Thoracic aorta (tissue), 2 donors: Measurements from ENCODE around the gene C19orf81. TPM values are rescaled to one million over a fixed set of nuclear protein-coding genes. Genes with fewer than 3 reads are reported as not detected.

ENCODE experiments used
- ATAC-seq: fragments of 150-250 bp; one replicate; pipeline ENCODE4 v1.8.0; 2017; ENCODE audit warnings: low read depth; ENCODE audit not compliant: insufficient number of reproducible peaks, low FRiP score
- DNase-seq: peaks from one replicate; pipeline ENCODE4 v3.0.0-alpha.2; 2020; ENCODE audit warnings: low spot score
- H3K27ac ChIP-seq, 2 donors: fragments of 200-600 bp; sonication (generic); 1 replicate in 1 of 2; 2 replicates in 1 of 2; pipeline ENCODE4 v1.5.1; 2016; ENCODE audit warnings: mild to moderate bottlenecking in 2 of 2, moderate library complexity in 2 of 2
- H3K27me3 ChIP-seq: fragments of 200-600 bp; sonication (generic); replicated peaks from 2 replicates; pipeline ENCODE4 v1.6.0; 2016; ENCODE audit warnings: mild to moderate bottlenecking; ENCODE audit not compliant: insufficient read depth
- H3K36me3 ChIP-seq: fragments of 200-600 bp; sonication (generic); one replicate; pipeline ENCODE4 v1.5.1; 2016
- H3K4me1 ChIP-seq, 2 donors: fragments of 200-600 bp; sonication (generic); 1 replicate in 1 of 2; 2 replicates in 1 of 2; pipeline versions ENCODE4 v1.5.1 to v1.6.0; 2016; ENCODE audit warnings: low read depth in 2 of 2, mild to moderate bottlenecking in 1 of 2; ENCODE audit not compliant: control insufficient read depth in 1 of 2
- H3K4me3 ChIP-seq: fragments of 200-600 bp; sonication (generic); 2 replicates; pipeline ENCODE4 v1.5.1; 2016; ENCODE audit warnings: mild to moderate bottlenecking
- H3K9me3 ChIP-seq: fragments of 200-600 bp; sonication (generic); 2 replicates; pipeline ENCODE4 v1.5.1; 2016
- total RNA-seq, 2 donors: library from RNA; depleted of rRNA; stranded (reverse); fragments of >200 nt; gene quantifications; one replicate each; pipeline versions ENCODE4 v1.1.0 to v1.2.3, GENCODE V29; 2016
- TF ChIP-seq, protein P1 (sequence below): fragments of 200-600 bp; sonication (generic); IDR thresholded peaks from one replicate; pipeline ENCODE4 v1.5.1; 2019; ENCODE audit warnings: antibody characterized with exemption

C19orf81 gene
- total RNA-seq, 2 donors from 2014 or later = not detected

DNA sequence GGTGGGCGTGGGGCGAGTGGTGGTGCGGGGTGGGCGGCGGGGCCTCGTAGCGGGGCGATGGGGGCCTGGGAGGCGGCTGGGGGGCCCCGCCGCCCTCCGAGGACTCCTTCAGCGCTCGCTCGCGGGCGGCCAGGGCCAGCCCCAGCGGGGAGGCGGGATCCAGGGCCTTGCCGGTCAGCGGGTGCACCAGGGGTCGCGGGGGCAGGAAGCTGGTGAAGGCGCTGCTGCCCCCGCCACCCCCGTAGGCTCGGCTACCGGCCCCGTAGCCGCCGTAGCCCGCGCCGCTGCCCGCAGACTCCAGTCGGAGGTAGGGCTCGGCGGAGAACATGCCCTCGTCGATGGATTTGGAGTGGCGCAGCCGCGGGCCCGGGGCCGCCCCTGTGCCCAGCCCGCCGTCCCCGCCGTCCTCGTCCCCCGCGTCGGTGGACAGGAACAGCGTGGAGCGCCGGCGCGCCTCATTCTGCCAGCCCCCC, 18.6 kb downstream of the C19orf81 start:
- Histone ChIP-seq H3K27me3 (peaks cover 6% of the 10 kb centered on the region), H3K27ac (no peak overlapping the region), H3K4me1 (peaks cover 0 to 8% of the 10 kb centered on the region in 2 donors), H3K4me3 (no peak overlapping the region), H3K36me3 (no peaks in the 10 kb centered on the region), H3K9me3 (no peaks in the 10 kb centered on the region)
- TF ChIP-seq, protein P1, sequence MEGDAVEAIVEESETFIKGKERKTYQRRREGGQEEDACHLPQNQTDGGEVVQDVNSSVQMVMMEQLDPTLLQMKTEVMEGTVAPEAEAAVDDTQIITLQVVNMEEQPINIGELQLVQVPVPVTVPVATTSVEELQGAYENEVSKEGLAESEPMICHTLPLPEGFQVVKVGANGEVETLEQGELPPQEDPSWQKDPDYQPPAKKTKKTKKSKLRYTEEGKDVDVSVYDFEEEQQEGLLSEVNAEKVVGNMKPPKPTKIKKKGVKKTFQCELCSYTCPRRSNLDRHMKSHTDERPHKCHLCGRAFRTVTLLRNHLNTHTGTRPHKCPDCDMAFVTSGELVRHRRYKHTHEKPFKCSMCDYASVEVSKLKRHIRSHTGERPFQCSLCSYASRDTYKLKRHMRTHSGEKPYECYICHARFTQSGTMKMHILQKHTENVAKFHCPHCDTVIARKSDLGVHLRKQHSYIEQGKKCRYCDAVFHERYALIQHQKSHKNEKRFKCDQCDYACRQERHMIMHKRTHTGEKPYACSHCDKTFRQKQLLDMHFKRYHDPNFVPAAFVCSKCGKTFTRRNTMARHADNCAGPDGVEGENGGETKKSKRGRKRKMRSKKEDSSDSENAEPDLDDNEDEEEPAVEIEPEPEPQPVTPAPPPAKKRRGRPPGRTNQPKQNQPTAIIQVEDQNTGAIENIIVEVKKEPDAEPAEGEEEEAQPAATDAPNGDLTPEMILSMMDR = no peak
- ATAC-seq = no peak
- DNase-seq = no peak

DNA sequence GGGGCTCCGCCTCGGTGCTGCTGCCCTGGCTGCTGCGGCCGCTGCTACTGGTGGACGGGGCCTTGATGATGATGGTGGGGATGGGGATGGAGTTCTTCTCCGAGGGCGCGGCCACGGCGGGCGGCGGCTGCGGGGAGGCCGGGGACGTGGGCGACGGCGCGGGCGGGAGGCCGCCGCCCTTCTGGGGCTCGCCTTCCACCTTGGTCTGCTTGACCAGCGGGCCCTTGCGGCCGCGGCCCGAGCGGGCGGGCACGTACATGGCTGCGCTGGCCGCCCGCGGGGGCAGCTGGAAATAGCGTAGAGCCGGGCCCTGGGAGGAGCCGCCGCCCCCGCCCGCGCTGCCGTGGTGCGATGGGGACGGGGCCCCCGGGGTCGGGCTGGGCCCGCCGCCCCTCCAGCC, 19.2 kb downstream of the C19orf81 start:
- H3K27me3 ChIP-seq = peaks cover 6% of the 10 kb centered on the region
- peaks cover 0 to 8% of the 10 kb centered on the region in 2 donors for H3K4me1 ChIP-seq
- TF ChIP-seq, protein P1 = no peak
- DNase-seq (no peak), ATAC-seq (no peak)
- H3K9me3 ChIP-seq = no peaks in the 10 kb centered on the region
- no peak overlapping the region for H3K4me3 ChIP-seq
- no peak overlapping the region for H3K27ac ChIP-seq
- no peaks in the 10 kb centered on the region for H3K36me3 ChIP-seq

DNA sequence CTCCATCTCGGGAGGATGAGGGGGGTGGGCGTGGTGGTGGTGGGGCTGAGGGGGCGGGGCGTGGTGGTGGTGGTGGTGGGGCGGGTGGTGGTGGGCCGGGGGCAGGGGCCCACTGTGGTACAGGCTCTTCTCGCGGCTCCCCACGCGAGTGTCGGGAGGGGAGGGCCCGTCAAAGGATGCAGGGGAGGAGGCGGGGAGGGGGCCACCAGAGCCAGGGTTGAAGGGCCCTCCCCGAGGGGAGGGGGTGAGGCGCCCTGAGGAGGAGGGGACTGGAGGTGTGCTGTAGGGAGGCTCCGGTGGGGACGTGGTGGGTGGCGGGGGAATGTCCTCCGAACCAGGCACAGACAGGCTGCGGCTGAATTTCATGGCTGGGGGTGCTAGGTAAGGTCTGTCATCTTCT, 19.6 kb downstream of the C19orf81 start:
- H3K36me3 ChIP-seq = no peaks in the 10 kb centered on the region
- no peak for ATAC-seq
- TF ChIP-seq, protein P1 = no peak
- no peaks in the 10 kb centered on the region for H3K9me3 ChIP-seq
- H3K27ac ChIP-seq = no peak overlapping the region
- no peak overlapping the region for H3K4me3 ChIP-seq
- no peak for DNase-seq
- H3K4me1 ChIP-seq = peaks cover 0 to 8% of the 10 kb centered on the region in 2 donors
- peaks cover 6% of the 10 kb centered on the region for H3K27me3 ChIP-seq

DNA sequence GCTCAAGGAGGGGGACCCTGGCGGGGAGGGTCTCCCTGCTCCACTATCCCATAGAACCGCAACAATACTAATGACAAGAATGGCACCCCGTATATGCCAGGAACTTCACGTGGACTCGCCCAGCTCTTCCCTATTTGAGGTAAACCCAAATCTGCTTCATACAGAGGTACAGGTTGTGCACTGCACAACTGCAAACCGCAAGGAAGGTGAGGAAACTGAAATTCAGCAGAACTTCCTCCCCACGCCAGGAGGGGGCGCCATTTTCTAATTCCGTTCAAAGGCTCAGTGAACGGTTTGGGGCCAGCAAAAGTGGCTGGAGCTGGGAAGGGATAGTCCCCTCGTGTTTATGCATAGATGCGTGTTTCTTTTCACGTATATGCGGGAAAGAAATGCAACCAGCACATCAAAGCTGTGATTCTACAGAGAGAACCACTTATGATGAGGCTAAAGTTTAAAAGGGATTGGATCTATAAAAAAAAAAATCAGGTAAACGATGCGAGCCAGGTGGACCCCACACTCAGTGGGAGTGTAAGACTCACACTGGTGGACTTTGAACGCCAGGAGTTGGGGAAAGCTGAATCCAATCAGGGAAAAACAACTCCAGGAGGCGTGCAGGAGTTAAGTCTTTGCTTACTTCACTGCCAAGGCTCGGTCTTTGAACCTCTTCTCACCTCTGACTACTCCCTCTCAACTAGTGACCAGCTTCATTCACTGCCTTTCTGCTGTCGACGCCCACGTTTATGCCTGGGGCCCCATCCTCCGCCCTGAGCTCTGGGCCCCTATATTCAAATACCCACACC, 20.3 kb downstream of the C19orf81 start:
- DNase-seq = no peak

DNA sequence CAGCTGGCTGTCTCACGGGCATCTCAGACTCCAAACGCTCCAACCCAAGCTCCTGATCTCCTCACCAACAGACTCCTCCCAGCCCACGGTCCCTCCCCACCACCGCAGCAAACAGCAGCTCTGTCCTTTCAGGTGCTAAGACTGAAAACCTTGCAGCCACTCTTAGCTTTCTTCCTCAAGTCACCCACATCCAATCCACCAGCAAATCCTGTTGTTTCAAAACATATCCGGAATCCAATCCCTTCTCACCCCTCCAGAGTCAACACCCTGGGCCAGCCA, 20.8 kb downstream of the C19orf81 start:
- DNase-seq (no peak), ATAC-seq (no peak)
- TF ChIP-seq, protein P1 = no peak
- Histone ChIP-seq H3K27ac (no peak overlapping the region), H3K27me3 (peaks cover 6% of the 10 kb centered on the region), H3K4me3 (no peak overlapping the region), H3K9me3 (no peaks in the 10 kb centered on the region), H3K4me1 (peaks cover 0 to 8% of the 10 kb centered on the region in 2 donors), H3K36me3 (no peaks in the 10 kb centered on the region)

More for the DNA sequence above, 20.3 kb downstream of the C19orf81 start:
- no peaks in the 10 kb centered on the region for H3K36me3 ChIP-seq
- H3K27me3 ChIP-seq = peaks cover 6% of the 10 kb centered on the region
- H3K27ac ChIP-seq = no peak overlapping the region
- H3K4me3 ChIP-seq = no peak overlapping the region
- H3K4me1 ChIP-seq = peaks cover 0 to 8% of the 10 kb centered on the region in 2 donors
- TF ChIP-seq, protein P1 = peak; percentile 53
- H3K9me3 ChIP-seq = no peaks in the 10 kb centered on the region
- ATAC-seq = no peak
